CD4-positive, alpha-beta T cell treated with Interleukin-21 for 1 hour (primary cell): ENCODE results near the gene OR52E6.

Source experiments
- DNase-seq: peaks from one replicate; pipeline ENCODE4 v3.0.0-alpha.2; 2020

The OR52E6 gene

DNA sequence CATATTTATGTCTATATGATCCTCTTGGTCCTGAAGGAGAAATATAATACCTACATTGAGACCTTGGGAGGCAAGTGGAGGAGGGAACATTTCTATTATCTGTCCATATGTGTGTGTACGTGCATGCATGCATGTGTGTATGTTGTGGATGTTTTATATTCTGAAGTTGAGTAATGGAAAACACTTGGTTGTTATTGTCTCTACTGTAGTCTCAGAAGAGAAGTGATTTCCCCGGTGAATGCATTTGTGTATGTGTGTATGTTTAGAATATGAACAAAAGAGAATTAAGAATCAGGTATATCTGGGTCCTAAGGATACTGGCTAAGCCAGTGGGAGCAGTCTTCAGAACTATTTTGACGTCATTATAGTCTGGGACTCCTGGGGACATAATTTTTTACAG lies 50.5 kb downstream of the OR52E6 start, which contains the start of gene OR52N1:
Gene OR52N1 (minus strand): TSS at position 101 of the 400 bp plus-strand sequence. CDS start 2,449 bp downstream, outside the sequence.
- no peak for DNase-seq
